ENCODE results near the gene SKAP1.
A peak's percentile ranks its signal among the peaks of the same experiment; 100 is the strongest.

SKAP1 gene

DNA sequence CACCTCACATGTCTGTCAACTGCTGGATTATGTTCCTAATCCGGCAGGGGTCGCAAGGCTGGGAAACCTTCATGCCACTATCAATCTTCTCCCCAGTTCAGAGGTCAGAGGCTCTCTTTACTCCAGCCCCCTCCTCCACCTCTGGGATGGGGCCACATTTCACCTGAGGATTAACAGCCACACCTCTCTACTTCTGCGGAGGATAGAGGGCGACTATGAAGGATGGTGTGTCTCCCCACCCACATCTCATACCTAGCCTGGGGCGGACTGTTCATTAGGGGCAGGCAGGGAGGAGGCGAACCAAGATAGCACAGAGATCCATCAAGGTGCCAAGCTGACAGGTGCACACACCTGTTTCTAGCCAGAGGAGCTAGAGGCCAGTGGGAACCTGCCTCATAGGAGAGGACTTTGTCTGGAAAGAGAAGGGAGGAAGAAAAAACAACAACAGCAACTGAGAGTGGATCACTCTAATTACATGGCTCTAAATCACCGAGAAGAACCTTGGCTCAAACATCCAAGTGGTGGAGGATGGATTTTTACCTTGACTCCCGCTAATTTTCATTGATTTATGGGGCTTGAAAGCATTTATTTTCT lies 41.9 kb upstream of the SKAP1 start:
- DNase-seq (ENCODE audit: low read depth): no peak
- TF ChIP-seq, protein P1, sequence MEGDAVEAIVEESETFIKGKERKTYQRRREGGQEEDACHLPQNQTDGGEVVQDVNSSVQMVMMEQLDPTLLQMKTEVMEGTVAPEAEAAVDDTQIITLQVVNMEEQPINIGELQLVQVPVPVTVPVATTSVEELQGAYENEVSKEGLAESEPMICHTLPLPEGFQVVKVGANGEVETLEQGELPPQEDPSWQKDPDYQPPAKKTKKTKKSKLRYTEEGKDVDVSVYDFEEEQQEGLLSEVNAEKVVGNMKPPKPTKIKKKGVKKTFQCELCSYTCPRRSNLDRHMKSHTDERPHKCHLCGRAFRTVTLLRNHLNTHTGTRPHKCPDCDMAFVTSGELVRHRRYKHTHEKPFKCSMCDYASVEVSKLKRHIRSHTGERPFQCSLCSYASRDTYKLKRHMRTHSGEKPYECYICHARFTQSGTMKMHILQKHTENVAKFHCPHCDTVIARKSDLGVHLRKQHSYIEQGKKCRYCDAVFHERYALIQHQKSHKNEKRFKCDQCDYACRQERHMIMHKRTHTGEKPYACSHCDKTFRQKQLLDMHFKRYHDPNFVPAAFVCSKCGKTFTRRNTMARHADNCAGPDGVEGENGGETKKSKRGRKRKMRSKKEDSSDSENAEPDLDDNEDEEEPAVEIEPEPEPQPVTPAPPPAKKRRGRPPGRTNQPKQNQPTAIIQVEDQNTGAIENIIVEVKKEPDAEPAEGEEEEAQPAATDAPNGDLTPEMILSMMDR (IDR thresholded peaks at IDR 0.05; ENCODE audit: control insufficient read depth, insufficient read depth, low read depth, low read length, missing control alignments): no peak
- H3K4me3 ChIP-seq (ENCODE audit: control insufficient read depth, low read depth, low read length): no peak overlapping the region

DNA sequence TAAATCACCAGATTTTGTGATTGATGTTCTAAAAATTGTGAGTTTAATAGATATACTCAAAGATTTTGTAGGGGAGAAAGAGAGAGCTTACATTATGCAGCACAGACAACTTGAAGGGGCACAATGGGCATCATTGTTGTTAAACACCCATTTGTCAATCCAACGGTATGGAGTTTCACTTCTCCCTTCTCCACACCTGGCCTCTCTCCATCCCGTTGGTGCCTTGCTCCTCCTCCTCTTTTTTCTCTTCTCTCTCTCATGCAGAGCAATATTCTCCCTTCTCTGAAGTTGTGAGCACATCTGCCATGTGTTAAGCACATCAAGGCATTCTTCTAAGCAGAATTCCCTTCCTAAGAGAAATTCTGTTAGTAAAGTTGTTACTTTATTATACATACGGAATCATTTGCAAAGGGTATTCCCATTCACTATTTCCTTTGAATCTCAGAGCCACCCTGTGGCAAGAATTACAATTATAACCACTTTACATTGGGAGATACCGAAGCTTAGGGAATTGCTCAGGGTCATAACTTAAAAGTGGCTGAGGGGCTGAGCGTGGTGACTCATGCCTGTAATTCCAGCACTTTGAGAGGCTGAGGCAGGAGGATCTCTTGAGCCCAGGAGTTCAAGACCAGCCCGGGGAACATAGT lies 40.5 kb upstream of the SKAP1 start:
- no peak overlapping the region for H3K4me3 ChIP-seq (ENCODE audit: control insufficient read depth, low read depth, low read length)
- TF ChIP-seq, protein P1 (IDR thresholded peaks at IDR 0.05; ENCODE audit: control insufficient read depth, insufficient read depth, low read depth, low read length, missing control alignments): peak; percentile 13
- DNase-seq (ENCODE audit: low read depth): no peak

DNA sequence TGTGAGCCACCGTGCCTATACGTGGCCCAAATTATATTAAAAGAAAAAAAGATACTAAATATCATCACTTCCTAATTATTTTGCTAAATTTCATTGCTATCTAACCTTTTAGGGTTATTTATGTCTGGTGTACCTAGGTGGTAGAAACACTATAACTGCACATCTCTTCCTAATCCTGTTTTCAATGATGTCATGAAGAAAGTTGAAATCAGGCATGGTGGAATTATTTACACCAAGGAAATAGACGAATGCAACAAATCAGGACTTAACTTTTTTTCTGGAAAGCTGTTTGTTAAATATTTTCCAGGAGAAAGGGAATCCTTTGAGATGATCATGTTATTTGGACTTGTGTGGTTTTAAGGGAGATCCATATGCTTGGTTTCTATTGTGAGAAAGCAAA lies 39.2 kb upstream of the SKAP1 start:
- DNase-seq (ENCODE audit: low read depth): no peak
- TF ChIP-seq, protein P1 (IDR thresholded peaks at IDR 0.05; ENCODE audit: control insufficient read depth, insufficient read depth, low read depth, low read length, missing control alignments): no peak
- no peak overlapping the region for H3K4me3 ChIP-seq (ENCODE audit: control insufficient read depth, low read depth, low read length)

DNA sequence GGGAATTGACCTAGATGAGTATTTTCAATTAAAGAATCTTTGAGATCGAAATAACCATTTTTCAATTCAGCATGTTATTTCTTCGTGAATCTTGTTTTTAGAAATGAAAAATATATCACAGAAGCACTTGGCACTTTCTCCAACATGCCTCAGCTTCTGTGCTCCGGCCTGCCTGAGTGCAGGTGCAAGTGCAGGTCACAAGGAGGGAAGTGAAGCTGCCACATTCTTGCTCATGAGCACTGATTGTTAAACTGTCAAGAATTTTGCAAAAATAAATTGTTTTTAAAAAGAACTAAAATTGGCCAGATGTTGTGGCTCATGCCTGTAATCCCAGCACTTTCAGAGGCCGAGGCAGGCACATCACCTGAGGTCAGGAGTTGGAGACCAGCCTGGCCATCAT lies 38.3 kb upstream of the SKAP1 start:
- no peak for DNase-seq (ENCODE audit: low read depth)
- TF ChIP-seq, protein P1 (IDR thresholded peaks at IDR 0.05; ENCODE audit: control insufficient read depth, insufficient read depth, low read depth, low read length, missing control alignments): no peak
- H3K4me3 ChIP-seq (ENCODE audit: control insufficient read depth, low read depth, low read length): no peak overlapping the region

DNA sequence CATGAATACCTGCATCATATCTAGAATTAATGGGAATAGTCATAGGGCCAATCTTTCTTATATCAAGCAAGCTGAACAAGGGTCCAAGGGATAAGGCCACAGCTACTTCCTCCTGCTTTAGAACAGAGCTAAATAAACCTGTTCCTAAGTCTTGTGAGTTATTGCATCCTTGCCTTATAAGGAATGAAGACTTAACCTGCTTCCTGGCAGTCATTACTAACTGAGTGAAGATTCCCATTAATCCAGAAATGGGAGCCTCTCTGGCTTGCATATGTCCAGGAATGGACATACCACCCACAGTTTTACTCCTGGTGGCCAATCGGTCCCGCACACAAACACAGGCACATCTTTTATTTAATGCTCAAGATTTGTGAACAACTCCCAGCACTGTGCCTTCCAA lies 35.9 kb upstream of the SKAP1 start:
- no peak overlapping the region for H3K4me3 ChIP-seq (ENCODE audit: control insufficient read depth, low read depth, low read length)
- DNase-seq (ENCODE audit: low read depth): no peak
- TF ChIP-seq, protein P1 (IDR thresholded peaks at IDR 0.05; ENCODE audit: control insufficient read depth, insufficient read depth, low read depth, low read length, missing control alignments): no peak

DNA sequence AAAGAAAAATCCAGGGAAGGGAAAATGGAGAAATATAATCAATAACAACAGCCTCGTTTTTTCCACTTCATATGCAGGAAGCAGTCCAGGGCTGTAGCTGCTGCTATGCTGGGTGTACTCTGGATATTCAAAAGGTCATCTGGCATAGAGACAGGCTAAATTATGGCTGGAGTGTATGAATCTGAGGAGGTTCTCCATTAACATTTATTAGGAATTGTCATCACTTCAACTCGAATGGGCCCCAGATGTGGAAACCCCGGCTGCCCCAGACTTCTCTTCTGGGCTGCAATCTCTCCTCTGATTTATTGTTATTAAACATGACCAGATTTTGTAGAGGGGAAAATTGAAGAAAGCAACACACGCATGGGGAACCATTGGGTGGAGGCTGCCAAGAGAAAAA lies 33.5 kb upstream of the SKAP1 start:
- TF ChIP-seq, protein P1 (IDR thresholded peaks at IDR 0.05; ENCODE audit: control insufficient read depth, insufficient read depth, low read depth, low read length, missing control alignments): no peak
- no peak overlapping the region for H3K4me3 ChIP-seq (ENCODE audit: control insufficient read depth, low read depth, low read length)
- no peak for DNase-seq (ENCODE audit: low read depth)

Data from AG09309 (cell line).